Measurements from ENCODE around the gene SFR1.

SFR1 gene

GRCh38 chr10:104104926-104105325 is 17.0 kb upstream of the SFR1 start:
- no peak for TF ChIP-seq CTCF (conservative IDR thresholded peaks at IDR 0.05)
- no peak for TF ChIP-seq ZFX (IDR thresholded peaks at IDR 0.05)
- H3K27ac ChIP-seq = no peak overlapping the region

- no peak for TF ChIP-seq CTCF (conservative IDR thresholded peaks at IDR 0.05)
- no peak for TF ChIP-seq ZFX (IDR thresholded peaks at IDR 0.05)
These were observed 11.9 kb upstream of the SFR1 start for GRCh38 chr10:104109908-104110662.

GRCh38 chr10:104113376-104113956 is 8.5 kb upstream of the SFR1 start:
- TF ChIP-seq ZFX (IDR thresholded peaks at IDR 0.05) = no peak
- TF ChIP-seq CTCF (conservative IDR thresholded peaks at IDR 0.05) = no peak
- H3K27ac ChIP-seq = no peak overlapping the region

More at GRCh38 chr10:104109908-104110662, 11.9 kb upstream of the SFR1 start:
- no peak overlapping the region for H3K27ac ChIP-seq

- no peak for TF ChIP-seq ZFX (IDR thresholded peaks at IDR 0.05)
- TF ChIP-seq CTCF (conservative IDR thresholded peaks at IDR 0.05) = no peak
- H3K27ac ChIP-seq = no peak overlapping the region
These were observed 4.1 kb upstream of the SFR1 start for GRCh38 chr10:104117839-104118323.

- TF ChIP-seq CTCF (conservative IDR thresholded peaks at IDR 0.05) = no peak
- TF ChIP-seq ZFX (IDR thresholded peaks at IDR 0.05) = no peak
- H3K27ac ChIP-seq = no peak overlapping the region
These were observed 2.0 kb upstream of the SFR1 start for GRCh38 chr10:104119996-104120395.

GRCh38 chr10:104120512-104120902 is 1.5 kb upstream of the SFR1 start:
- peak overlapping the region; percentile 85; the same call in 1 of the 2 replicates for H3K27ac ChIP-seq

More at GRCh38 chr10:104120512-104120902, 1.5 kb upstream of the SFR1 start:
- TF ChIP-seq CTCF (conservative IDR thresholded peaks at IDR 0.05) (no peak), ZFX (IDR thresholded peaks at IDR 0.05) (no peak)
